ENCODE data around the gene KIAA0825. TPM values are rescaled to one million over a fixed set of nuclear protein-coding genes. Genes with fewer than 3 reads are reported as not detected.
"Not testable (repeated sequence)": the region's sequence is repeated elsewhere in the genome, so short reads cannot be mapped to it uniquely, and the experiment has no call there.

The KIAA0825 gene
- total RNA-seq, 1 donor from 2014 or later, result 4.2 TPM

GRCh38 chr5:94140300-94140699, 478.1 kb downstream of the KIAA0825 start:
- Mint-ChIP-seq H3K4me1 (ENCODE audit: unreplicated experiment) (no peaks in the 10 kb centered on the region), H3K9me3 (no peaks in the 10 kb centered on the region), H3K4me3 (no peak overlapping the region), H3K27ac (no peak overlapping the region), H3K27me3 (no peaks in the 10 kb centered on the region), H3K36me3 (no peaks in the 10 kb centered on the region)
- no peak for TF ChIP-seq CTCF (conservative IDR thresholded peaks at IDR 0.05)
- no peak for DNase-seq (ENCODE audit: extremely low spot score, unreplicated experiment)

- Mint-ChIP-seq H3K4me1 (ENCODE audit: unreplicated experiment) (no peaks in the 10 kb centered on the region), H3K4me3 (no peak overlapping the region), H3K9me3 (peaks cover 5% of the 10 kb centered on the region), H3K36me3 (no peaks in the 10 kb centered on the region), H3K27ac (no peak overlapping the region), H3K27me3 (no peaks in the 10 kb centered on the region)
- DNase-seq (ENCODE audit: extremely low spot score, unreplicated experiment), result no peak
- TF ChIP-seq CTCF (conservative IDR thresholded peaks at IDR 0.05), result no peak
Observed at GRCh38 chr5:94130077-94130476, 488.3 kb downstream of the KIAA0825 start.

- Mint-ChIP-seq H3K36me3 (no peaks in the 10 kb centered on the region), H3K4me3 (no peak overlapping the region), H3K27me3 (no peaks in the 10 kb centered on the region), H3K9me3 (no peaks in the 10 kb centered on the region), H3K4me1 (ENCODE audit: unreplicated experiment) (no peaks in the 10 kb centered on the region), H3K27ac (no peak overlapping the region)
- DNase-seq (ENCODE audit: extremely low spot score, unreplicated experiment), result no peak
- TF ChIP-seq CTCF (conservative IDR thresholded peaks at IDR 0.05), result no peak
Observed at GRCh38 chr5:94125107-94125506, 493.3 kb downstream of the KIAA0825 start.

- DNase-seq (ENCODE audit: extremely low spot score, unreplicated experiment); H3K4me3 Mint-ChIP-seq; H3K27me3 Mint-ChIP-seq; H3K36me3 Mint-ChIP-seq; H3K27ac Mint-ChIP-seq; H3K4me1 Mint-ChIP-seq (ENCODE audit: unreplicated experiment); H3K9me3 Mint-ChIP-seq: not testable (repeated sequence)
Observed at GRCh38 chr5:94116317-94116716, 502.1 kb downstream of the KIAA0825 start.

GRCh38 chr5:94113087-94113486, 505.3 kb downstream of the KIAA0825 start:
- DNase-seq (ENCODE audit: extremely low spot score, unreplicated experiment), result no peak
- Mint-ChIP-seq H3K27ac (no peak overlapping the region), H3K36me3 (no peaks in the 10 kb centered on the region), H3K4me1 (ENCODE audit: unreplicated experiment) (peaks cover 14% of the 10 kb centered on the region), H3K9me3 (peaks cover 8% of the 10 kb centered on the region), H3K4me3 (no peak overlapping the region), H3K27me3 (peaks cover 2% of the 10 kb centered on the region)
- no peak for TF ChIP-seq CTCF (conservative IDR thresholded peaks at IDR 0.05)

- Mint-ChIP-seq H3K9me3 (peaks cover 8% of the 10 kb centered on the region), H3K4me1 (ENCODE audit: unreplicated experiment) (peaks cover 14% of the 10 kb centered on the region), H3K36me3 (peaks cover 7% of the 10 kb centered on the region), H3K27me3 (peaks cover 2% of the 10 kb centered on the region), H3K27ac (peak overlapping the region; percentile 97), H3K4me3 (peak overlapping the region; percentile 93)
- peak; percentile 91 for DNase-seq (ENCODE audit: extremely low spot score, unreplicated experiment)
- peak; percentile 20 for TF ChIP-seq CTCF (conservative IDR thresholded peaks at IDR 0.05)
Observed at GRCh38 chr5:94111209-94112004, 507.0 kb downstream of the KIAA0825 start.

All from type B pancreatic cell (in vitro differentiated cells).